Measurements from ENCODE around the gene MFGE8. TPM values are rescaled to one million over a fixed set of nuclear protein-coding genes. Genes with fewer than 3 reads are reported as not detected.

MFGE8 gene
- total RNA-seq, 1 donor from 2014 or later, result 19.9 TPM

DNA sequence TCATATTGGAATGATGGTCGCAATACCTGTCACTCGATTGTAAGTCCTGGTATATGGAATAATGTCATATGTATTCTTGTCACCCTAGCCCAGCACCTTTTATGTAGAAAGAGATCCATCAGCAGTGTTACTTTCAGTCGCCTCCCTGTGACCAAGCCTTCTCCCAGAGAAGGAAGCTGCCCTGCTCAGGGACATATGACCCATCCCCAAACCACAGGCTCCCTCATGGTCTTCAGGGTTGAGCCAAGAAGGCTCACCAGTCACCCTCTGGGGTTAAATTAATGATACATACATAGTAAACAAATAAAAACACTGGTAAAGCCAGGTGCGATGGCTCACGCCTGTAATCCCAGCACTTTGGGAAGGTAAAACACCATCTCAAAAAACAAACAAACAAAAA is 4.6 kb upstream of the MFGE8 start:
- TF ChIP-seq, protein P1, sequence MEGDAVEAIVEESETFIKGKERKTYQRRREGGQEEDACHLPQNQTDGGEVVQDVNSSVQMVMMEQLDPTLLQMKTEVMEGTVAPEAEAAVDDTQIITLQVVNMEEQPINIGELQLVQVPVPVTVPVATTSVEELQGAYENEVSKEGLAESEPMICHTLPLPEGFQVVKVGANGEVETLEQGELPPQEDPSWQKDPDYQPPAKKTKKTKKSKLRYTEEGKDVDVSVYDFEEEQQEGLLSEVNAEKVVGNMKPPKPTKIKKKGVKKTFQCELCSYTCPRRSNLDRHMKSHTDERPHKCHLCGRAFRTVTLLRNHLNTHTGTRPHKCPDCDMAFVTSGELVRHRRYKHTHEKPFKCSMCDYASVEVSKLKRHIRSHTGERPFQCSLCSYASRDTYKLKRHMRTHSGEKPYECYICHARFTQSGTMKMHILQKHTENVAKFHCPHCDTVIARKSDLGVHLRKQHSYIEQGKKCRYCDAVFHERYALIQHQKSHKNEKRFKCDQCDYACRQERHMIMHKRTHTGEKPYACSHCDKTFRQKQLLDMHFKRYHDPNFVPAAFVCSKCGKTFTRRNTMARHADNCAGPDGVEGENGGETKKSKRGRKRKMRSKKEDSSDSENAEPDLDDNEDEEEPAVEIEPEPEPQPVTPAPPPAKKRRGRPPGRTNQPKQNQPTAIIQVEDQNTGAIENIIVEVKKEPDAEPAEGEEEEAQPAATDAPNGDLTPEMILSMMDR (IDR thresholded peaks at IDR 0.05; ENCODE audit: partially characterized antibody, unreplicated experiment), result no peak
- H3K9me3 Mint-ChIP-seq (ENCODE audit: unreplicated experiment), result peaks cover 3% of the 10 kb centered on the region
- peaks cover 2% of the 10 kb centered on the region for H3K27me3 Mint-ChIP-seq (ENCODE audit: unreplicated experiment)
- DNase-seq, result no peak
- H3K4me3 Mint-ChIP-seq (ENCODE audit: unreplicated experiment), result no peak overlapping the region
- no peaks in the 10 kb centered on the region for H3K36me3 Mint-ChIP-seq (ENCODE audit: unreplicated experiment)
- peaks cover 2% of the 10 kb centered on the region for H3K4me1 Mint-ChIP-seq (ENCODE audit: low read depth, unreplicated experiment)
- no peak overlapping the region for H3K27ac Mint-ChIP-seq (ENCODE audit: unreplicated experiment)

DNA sequence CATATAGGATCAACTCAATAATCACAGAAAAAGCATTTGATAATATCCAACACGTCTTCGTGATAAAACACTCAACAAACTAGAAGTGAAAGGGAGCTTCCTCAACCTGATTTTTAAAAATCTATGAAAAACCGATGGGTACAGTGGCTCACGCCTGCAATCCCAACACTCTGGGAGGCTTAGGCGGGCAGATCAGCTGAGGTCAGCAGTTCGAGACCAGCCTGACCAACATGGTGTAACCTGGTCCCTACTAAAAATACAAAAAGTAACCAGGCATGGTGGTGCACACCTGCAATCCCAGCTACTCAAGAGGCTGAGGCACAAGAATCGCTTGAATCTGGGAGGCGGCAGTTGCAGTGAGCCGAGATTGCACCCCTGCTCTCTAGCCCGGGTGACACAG is 2.2 kb upstream of the MFGE8 start:
- peaks cover 9% of the 10 kb centered on the region for H3K4me1 Mint-ChIP-seq (ENCODE audit: low read depth, unreplicated experiment)

DNA sequence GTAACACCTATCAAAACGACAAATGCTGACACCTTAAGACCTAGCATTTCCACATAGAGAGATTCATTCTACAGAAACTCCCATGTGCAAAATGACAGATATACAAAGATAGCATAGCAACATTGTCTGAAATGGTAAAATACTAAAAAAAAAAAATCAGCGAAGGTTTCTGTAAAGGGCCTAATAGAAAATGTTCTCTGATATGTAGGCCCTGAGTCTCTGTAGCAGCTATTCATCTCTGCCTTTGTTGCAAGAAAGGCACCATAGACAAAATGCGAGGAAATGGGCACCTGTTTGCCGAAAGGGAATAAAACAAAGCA is 631 bp upstream of the MFGE8 start:
- H3K27me3 Mint-ChIP-seq (ENCODE audit: unreplicated experiment), result peaks cover 4% of the 10 kb centered on the region
- peaks cover 8% of the 10 kb centered on the region for H3K9me3 Mint-ChIP-seq (ENCODE audit: unreplicated experiment)
- TF ChIP-seq, protein P1 (IDR thresholded peaks at IDR 0.05; ENCODE audit: partially characterized antibody, unreplicated experiment), result no peak
- no peak for DNase-seq
- no peaks in the 10 kb centered on the region for H3K36me3 Mint-ChIP-seq (ENCODE audit: unreplicated experiment)
- no peak overlapping the region for H3K27ac Mint-ChIP-seq (ENCODE audit: unreplicated experiment)
- peak overlapping the region; percentile 93 for H3K4me3 Mint-ChIP-seq (ENCODE audit: unreplicated experiment)
- peaks cover 11% of the 10 kb centered on the region for H3K4me1 Mint-ChIP-seq (ENCODE audit: low read depth, unreplicated experiment)

More for the DNA sequence above, 2.2 kb upstream of the MFGE8 start:
- H3K27me3 Mint-ChIP-seq (ENCODE audit: unreplicated experiment), result peaks cover 4% of the 10 kb centered on the region
- DNase-seq, result no peak
- H3K27ac Mint-ChIP-seq (ENCODE audit: unreplicated experiment), result no peak overlapping the region
- H3K9me3 Mint-ChIP-seq (ENCODE audit: unreplicated experiment), result peaks cover 8% of the 10 kb centered on the region
- H3K4me3 Mint-ChIP-seq (ENCODE audit: unreplicated experiment), result no peak overlapping the region
- TF ChIP-seq, protein P1 (IDR thresholded peaks at IDR 0.05; ENCODE audit: partially characterized antibody, unreplicated experiment), result no peak
- no peaks in the 10 kb centered on the region for H3K36me3 Mint-ChIP-seq (ENCODE audit: unreplicated experiment)

DNA sequence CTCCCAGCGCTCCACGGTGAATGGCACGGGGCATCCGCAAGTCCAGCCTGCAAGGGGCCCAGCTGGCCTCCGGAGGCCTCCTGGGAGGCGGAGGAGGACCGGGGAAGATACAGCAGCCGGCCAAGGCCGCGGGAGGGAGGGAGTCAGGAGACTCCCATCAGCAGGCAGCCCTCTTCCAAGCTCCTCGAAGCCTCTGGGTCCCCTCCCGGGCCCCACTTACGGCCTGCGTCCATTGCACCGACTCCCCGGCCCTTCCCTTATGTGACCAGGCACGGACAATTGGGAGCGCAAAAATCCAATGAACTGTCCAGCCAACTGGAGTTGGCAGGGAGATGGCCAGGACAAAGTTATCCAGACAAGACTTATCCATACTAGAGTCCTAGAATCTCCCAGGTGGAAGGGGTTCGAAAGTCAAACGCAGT is 668 bp downstream of the MFGE8 start:
- Mint-ChIP-seq H3K4me3 (ENCODE audit: unreplicated experiment) (peak overlapping the region; percentile 69), H3K27ac (ENCODE audit: unreplicated experiment) (no peak overlapping the region), H3K4me1 (ENCODE audit: low read depth, unreplicated experiment) (peaks cover 11% of the 10 kb centered on the region), H3K27me3 (ENCODE audit: unreplicated experiment) (peaks cover 4% of the 10 kb centered on the region), H3K36me3 (ENCODE audit: unreplicated experiment) (no peaks in the 10 kb centered on the region), H3K9me3 (ENCODE audit: unreplicated experiment) (peaks cover 8% of the 10 kb centered on the region)
- TF ChIP-seq, protein P1 (IDR thresholded peaks at IDR 0.05; ENCODE audit: partially characterized antibody, unreplicated experiment), result no peak
- peak; percentile 54 for DNase-seq

DNA sequence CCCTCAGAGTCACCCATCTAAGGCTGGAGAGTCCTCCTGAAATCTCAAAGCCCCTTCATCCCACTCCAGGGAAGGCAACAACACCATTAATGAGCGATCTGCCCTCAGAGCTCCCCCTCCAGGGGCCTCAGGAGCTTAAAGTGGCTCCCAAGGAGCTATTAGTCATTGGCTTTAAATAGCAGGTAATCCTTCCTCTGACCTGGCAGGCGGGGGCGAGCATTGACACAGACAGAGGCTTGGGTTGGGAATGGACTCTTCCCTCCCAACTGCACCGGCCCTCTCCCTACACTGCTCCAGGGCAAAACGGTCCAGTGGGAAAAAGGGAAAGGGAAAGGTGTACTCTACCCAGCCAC is 1.4 kb downstream of the MFGE8 start:
- H3K4me1 Mint-ChIP-seq (ENCODE audit: low read depth, unreplicated experiment), result peaks cover 11% of the 10 kb centered on the region
- H3K27ac Mint-ChIP-seq (ENCODE audit: unreplicated experiment), result no peak overlapping the region

More for the DNA sequence above, 1.4 kb downstream of the MFGE8 start:
- DNase-seq, result no peak
- Mint-ChIP-seq H3K27me3 (ENCODE audit: unreplicated experiment) (peaks cover 4% of the 10 kb centered on the region), H3K4me3 (ENCODE audit: unreplicated experiment) (no peak overlapping the region), H3K9me3 (ENCODE audit: unreplicated experiment) (peaks cover 8% of the 10 kb centered on the region), H3K36me3 (ENCODE audit: unreplicated experiment) (no peaks in the 10 kb centered on the region)
- TF ChIP-seq, protein P1 (IDR thresholded peaks at IDR 0.05; ENCODE audit: partially characterized antibody, unreplicated experiment), result no peak
